NCI-H2196 treated with DMSO at 0.1 percent for 48 hours (cell line): ENCODE measurements around the gene C17orf114.
"Not testable (repeated sequence)": the region's sequence is repeated elsewhere in the genome, so short reads cannot be mapped to it uniquely, and the experiment has no call there.

Experiments
- DNase-seq: peaks from one replicate; lab custom pipeline; 2025; ENCODE audit not compliant: unreplicated experiment; lab: John Stamatoyannopoulos, UW

Gene C17orf114

DNA sequence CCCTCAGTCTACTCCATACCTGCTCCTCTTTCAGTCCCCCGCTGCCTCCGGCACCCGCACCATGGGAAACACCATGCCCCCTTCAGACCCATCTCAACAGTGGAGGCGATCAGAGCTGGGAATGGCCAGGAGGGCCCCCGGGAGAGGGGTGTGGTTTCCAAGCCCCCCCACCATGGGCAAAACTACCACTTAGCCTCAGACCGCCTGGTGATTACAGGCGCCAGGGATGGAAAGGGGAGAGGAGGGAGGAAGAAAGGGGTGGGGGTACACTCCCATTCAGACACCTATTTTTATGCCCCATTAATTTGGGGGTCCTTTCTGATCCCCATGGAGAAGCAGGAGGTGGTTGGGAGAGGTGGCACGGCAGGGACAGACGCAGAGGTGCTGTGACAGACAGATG lies at the start of gene C17orf114:
Gene C17orf114, minus strand, starts transcription at position 101 of the 400 bp plus-strand sequence.
- DNase-seq: no peak

DNA sequence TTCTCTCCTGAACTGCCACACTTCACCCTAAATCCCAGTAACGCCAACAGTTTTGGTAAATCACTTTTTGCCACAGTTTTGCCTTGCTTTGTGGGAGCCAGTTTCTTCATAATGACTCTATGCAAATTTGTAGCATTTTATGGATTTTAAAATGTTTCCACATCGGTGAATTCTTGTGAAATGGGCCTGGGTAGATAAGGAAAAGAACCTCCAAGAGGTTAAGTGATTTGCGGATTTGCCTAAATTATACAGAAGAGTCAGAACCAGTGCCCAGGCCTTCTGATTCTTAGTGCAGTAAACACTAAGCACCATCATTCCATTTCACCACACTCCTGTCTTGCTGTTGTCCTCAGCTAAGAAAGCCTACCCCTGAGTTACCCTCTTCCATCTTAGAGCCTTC lies 49.0 kb upstream of the C17orf114 start:
- no peak for DNase-seq

DNA sequence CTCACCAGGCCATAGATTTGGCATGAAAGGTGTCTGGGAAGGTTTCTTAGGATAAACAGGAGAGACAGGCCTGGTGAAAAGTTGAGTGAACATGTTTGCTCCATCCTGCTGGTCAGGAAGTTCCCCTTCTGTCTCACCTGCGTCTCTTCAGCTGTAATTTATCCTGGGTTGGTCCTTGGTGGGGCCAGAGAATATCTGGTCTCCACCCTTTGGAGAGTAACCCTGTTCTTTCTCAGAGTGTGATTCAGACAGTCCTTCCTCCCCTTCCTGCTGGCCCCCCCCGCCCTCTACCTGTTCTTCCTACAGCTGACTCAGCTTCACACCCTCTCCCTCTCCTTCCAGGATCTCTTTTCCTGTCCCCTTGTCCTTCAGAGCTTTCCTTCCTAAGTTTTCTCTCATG lies 48.1 kb upstream of the C17orf114 start:
- no peak for DNase-seq

DNA sequence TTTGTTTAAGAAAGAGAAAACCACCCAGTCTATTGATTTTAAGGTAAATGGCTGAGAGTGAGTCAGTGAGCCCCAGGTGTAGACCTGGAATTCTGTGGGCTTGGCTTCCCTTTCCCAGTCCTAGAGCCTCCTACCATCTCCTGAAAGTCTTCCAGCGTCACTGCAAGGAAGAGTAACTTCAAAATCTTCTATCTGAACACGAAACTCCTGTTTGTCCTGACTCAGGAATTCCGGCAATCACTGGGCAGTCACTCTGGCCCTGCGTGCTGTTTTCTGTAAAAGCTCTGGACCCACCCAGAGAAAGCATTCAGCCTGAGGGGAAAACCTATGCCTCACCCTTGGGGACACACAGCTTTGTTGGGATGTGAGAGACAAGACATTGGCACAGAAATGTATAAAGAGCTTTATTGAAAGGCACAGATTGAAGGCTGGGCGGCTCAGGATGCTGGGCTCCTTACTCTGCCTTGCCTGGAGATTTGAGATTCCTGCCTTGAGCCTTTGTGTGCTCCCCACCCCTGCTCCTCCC lies 46.9 kb upstream of the C17orf114 start:
- no peak for DNase-seq

DNA sequence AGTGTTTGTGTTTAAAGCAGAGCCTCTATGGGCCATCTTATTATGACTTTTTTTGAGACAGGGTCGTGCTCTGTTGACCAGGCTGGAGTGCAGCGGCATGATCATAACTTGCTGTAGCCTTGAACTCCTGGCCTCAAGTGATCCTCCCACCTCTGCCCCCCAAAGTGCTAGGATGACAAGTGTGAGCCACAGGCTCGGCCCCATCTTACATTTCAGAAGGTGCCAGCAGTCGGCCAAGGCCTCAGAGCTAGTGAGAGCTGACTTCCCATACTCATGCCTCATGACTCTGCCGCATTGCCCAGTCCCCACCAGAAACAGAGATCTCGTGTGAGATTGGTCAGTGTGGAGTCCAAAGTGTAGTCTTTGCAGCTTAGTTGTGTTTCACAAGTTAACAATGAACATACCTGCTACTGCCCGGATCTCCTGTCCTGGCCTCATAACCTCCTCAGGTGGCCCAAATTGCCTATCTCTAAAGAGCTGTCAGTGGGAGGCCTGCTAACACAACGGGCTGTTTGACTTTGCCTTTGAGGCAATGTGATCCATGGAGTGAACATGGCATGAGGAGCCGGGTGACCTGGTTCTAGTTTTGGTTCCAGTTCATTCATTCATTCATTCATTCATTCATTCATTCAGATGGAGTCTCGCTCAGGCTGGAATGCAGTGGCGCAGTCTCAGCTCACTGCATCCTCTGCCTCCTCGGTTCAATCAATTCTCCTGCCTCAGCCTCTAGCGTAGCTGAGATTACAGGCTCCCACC lies 44.7 kb upstream of the C17orf114 start:
- DNase-seq: no peak

DNA sequence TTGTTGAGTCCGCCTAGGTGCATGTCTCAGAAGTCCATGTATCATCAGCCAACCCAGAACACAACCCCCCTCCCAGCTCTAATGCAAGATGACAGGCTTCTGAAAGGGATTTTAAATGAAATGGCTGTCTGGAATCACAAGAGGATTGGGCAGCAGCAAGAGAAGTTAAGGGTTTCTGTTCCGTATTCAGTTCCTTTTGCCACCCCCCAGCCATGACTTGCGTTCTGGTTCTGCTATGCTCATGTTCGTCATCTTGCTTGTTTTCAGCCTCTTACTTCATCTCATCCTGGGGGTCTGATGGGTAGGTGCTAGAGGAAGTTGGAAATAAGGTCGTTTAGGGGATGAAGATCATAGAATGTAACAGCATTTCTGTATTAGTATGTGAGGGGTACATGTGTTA lies 43.0 kb upstream of the C17orf114 start:
- DNase-seq: no peak

DNA sequence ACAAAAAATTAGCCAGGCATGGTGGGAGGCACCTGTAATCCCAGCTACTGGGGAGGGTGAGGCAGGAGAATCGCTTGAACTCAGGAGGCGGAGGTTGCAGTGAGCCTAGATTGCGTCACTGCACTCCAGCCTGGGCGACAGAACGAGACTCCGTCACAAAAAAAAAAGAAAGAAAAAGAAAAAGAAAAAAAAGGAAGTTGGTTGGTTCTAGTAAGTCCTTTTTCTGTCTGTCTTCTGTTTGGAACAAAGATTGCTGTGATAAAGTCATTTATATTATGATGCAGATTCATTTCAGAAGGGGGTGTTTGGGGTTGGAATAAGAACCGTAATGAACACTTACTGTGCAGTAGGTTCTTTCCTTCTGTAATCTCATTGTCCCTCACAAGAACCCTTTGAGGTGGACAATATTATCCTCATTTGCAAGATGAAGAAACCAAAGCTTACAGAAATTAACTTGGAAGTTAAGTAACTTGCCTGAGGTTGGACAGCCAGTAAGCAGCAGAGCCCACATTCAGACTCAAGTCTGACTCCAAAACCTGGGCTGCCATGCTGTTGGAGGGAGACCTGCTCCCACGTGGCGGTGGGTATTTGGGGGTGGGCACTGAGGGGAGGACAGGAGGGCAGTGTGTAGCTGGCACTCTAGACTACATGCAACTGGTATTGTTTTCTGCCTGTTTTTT lies 41.3 kb upstream of the C17orf114 start:
- no peak for DNase-seq

DNA sequence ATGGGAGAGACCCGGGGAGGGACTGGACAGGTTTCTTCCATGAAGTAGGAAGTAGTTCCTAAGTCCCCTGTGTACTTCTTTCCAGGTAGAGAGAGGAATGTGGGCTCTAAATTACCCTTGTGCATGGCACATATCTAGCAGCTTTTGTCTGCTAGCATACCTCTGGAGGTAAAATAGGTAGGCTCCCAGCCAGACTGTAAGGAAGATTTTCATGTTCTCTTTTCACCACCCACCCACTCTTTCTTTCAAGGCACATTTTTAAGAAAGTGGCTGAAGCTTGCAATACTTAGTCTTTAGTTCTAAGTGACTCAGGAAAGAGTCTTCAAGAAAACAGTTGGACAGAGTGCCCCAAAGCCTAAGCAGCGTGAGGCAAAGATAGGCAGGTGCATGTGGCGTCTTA lies 40.2 kb upstream of the C17orf114 start:
- no peak for DNase-seq

DNA sequence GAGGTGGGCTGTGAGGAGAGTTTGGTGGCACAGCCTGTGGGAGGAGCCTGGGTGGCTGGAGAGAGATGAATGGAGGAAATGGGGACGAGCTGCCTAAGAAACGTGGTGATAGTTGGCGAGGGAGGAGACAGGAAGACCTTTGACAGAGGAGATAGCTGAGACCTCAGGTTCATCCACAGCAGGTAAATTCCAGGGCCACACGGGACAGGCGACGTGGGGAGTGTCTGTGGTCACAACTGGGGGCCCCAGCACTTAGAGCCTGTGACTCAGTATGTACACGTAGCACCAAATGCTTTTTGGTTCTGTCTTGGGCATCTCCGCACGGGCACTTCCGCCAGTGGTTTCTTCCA lies 38.7 kb upstream of the C17orf114 start:
- DNase-seq: no peak

DNA sequence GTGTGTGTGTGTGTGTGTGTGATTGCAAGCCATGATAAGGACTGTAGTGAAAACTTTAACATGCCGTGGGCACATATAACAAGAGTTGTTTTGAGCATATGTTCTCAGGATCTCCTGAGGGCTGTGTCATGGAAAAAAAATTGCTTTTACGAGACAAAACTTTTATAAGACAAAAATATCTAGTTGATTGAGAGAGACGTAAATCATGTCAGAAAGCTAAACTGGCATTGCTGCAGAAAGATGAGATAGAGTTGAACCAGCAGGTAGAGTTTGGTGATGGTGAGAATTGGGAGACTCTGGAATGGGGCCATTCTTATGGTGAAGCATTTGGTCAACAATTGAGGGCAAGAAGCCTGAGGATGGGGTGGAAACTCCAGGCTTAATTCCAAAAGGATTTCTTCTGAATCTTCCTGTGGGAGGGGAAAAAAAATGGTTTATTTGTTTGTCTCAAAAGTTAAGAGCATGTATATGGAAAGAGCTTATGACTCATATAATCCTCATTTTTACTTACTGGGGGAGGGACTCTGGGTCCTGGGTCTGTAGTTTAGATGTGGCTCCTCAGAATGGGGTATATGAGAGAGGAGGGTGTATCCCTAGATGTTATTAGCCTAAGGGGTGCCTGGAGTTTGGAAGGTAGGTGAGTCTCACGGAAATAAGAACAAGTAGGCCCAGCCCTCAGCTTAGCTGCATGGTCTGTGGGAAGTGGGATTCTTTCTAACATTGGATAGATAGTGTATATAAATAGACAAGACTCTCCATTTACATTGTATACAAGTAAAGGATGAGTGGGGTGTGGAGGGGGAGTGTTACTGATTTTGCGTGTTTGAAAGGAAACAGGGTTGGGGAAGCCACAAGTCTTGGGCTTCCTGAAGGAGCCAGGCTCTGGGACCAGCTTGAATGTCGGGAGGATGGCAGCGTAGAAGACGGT lies 38.1 kb upstream of the C17orf114 start:
- DNase-seq: no peak

DNA sequence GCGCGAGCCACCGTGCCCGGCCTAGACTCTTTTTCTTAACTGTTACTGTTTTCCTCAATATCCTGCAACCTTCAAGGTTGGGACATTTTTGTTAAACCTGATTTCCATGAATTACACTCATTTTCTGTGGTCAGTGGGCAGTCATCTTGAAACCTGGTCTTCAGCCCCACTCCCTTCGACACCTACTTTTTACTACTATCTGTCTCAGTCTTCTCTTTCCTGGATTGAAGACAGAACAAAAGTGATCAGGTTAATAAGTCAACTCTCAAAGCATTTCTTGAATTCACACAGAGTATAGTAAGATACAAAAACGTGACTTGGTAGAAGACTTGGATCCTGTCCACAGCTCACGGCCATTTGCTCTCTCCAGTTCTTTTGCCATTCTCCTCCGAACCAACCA lies 37.1 kb upstream of the C17orf114 start:
- no peak for DNase-seq

DNA sequence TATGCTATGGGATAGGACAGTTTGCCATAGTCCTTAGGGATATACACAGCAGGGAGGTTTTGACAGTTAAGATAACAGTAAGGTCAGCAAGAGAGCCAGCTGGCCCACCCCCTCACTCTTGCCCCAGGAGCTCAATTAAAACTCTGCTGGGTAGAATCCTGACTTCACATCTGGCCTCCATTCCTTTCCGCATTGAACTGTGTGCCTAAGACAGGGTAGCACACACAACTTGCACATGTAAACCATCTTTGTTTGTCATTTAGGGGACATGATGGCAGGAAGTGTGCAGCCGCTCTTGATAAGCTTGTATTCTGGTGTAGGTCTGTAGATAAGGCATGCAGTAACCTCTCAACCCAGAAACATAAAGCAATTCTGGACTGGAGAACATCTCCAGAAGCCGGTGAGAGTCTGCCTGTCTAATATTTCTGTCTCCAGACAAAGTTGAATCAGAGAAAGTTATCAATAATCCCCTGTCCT lies 36.2 kb upstream of the C17orf114 start:
- no peak for DNase-seq

DNA sequence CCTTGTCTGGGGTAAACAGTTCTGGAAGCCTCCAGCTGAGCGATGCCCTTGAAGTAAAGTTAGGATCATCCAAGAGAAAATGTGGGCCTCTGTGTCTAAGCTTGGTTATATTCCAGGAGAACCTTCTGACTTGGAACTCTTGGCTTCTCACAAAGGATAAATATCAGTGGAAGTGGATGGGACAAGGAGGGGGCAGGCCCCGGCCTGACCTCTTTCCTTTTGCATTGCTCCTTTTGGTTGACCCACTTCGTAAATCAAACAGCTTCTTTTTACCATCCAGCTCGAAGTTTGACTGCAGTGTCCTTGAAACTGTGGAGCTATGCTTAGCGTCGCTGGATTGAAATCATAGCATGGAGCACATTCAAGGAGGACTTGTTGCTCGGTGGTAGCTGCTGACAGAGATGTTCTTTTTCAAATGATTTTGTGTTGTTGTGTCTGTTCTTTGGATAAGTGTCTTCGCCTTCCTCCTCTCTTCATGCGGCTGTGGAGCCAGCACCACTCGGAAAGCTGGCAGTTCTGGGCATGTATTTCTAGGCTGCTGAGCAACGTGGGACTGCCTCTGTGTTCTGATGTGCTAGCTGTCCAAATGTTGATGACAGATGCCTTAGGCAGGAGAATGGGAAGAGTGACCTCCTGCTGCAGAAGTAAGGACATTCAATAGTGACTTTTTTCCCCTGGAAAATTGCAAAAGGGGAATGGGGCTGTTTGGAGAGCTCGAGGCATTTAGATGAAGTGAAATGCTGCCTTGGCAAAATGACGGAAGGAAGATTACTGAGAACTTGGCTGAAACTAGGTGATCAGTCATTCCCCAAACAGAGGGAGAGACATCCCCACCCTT lies 35.6 kb upstream of the C17orf114 start:
- no peak for DNase-seq

DNA sequence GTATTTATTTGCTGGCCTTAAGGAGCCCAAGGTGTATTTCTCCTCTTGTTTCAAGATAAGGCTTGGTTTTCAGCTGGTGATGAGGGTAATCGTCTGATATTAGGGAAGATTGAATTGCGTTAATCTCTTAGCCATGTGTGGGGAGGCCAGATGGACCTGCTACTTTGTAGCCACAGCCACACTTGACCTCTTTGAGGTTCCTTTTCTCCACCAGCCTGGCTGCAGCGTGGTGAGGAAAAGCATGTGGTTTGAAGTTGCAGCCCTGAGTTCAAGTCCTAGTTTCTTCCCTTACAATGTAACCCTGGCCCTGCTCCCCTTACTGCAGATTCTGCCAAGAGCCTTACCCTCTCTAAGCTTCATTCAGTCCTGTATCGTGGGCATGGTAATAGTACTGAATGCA lies 34.1 kb upstream of the C17orf114 start:
- no peak for DNase-seq

DNA sequence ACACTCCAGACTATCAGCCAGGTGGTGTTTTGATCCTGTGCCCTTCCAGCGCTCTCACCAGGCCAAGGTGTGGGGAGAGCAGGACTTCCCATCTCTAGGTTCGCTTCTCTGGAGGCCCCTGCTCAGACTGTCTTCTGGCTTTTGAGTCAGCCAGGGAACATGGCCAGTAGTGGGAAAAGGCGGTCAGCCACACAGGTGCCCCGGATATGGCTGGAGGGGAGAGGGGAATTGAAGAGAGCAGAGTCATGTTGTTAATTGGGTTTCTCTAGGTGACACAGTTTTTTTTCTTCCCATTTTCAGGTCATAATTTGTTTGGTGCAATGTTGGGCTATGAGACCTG lies 32.5 kb upstream of the C17orf114 start:
- no peak for DNase-seq

DNA sequence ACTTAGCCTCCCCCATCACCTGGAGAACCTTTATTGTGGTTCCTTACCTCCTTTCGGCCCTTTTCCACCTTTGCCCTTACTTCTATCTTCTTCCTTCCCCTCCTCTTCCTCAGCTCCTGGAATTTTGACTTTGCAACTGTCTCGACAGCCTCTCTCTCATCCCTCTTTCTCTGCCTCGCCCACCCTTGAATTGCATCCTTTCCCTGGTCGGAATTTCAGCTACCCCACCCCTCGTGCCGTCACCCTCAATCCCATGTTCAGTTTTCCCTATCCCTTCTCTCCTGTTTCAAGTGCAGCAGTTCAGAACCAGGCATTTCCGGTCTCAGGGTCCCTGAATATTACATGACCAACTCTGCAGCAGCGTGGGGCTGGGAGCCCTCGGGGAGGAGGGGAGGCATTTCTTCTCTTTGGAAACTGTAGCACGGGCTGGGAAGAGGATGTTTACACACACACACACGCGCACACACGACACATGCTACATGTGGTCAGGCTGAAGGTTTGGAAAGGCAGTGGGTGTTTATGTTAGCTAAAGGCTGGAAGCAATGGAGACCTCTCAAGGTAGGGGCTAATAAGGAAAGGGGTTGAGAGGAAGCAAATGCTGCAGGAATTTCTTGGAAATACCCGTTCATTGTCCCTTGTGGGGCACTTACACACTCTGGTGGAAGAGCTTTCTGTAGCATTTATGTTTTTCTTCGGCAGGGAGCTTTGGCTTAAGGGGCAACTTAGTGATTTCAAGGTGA lies 32.0 kb upstream of the C17orf114 start:
- no peak for DNase-seq

DNA sequence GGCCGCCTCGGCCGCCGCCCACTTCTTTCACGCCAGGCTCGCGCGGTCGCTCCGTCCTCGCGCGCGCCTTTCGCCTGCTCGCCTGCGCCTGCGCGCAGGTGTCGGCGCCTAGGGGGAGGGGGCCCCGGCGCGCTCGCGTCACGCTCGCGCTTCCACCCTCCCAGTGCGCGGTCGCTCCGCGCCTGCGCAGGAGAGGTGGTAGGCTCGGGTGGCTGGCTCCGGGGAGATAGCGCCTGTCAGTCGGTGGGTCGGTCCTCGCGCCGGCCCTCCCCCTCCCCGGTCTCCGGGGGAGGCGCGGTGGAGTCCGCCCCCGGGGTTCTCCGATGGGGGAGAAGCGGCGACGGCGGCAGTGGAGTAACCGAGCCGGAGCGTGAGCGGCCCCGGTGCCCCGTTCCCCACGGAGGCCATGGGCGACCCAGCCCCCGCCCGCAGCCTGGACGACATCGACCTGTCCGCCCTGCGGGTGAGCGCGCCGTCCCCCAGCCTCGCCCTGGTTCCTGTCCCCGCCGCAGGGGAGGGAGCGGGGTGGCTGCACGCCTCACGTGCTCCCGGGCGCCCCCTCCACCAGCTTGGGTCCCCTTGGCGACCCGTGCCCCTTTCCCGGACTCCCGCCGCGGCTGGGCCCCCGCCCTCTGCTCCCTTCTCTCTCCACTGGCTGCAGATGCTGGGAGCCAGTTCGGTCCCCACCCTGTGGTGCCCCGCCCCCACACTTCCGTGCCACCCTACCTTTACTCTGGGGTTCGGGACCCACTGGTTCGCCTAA lies 31.2 kb upstream of the C17orf114 start, which contains the start of gene MINK1:
Gene MINK1, plus strand, starts transcription at position 163 of the 763 bp plus-strand sequence. Its CDS starts 244 bp downstream, at position 407.
- peak; percentile 53 for DNase-seq

DNA sequence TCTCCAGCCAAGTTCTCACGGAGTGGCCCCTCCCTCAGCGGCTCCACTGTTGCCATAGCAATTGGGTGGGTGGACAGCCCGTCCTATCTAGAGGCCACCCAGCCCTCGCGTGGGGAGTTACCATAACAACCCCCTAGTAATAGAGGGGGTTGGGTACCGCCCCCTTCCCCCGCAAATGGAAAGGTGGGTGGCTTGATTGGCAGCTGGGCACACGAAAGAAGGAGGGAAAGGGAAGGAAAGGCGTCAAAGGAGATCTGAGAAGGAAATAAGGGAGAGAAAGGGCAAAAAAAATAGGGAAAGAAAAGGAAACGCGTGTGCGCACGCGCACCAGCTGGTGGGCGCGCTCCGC lies 30.7 kb upstream of the C17orf114 start:
- not testable (repeated sequence) for DNase-seq

DNA sequence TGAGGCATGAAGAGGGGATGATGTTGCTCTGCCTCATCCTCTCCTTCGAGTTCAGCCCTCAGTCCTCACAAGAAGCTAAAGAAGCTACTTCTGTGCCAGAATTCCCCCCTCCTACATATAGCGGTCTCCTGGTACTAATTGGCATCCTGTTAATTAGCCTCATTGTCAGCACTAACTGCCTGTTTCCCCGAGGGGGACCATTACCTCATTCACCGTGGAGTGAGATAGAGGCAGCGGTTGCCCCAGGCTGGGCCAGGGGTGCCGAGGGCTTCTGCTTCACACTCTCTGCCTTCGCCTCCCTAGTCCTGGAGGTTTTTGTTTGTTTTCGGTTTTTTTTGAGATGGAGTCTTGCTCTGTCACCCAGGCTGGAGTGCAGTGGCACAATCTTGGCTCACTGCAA lies 25.3 kb upstream of the C17orf114 start:
- DNase-seq: no peak
